HCT116 (cell line): ENCODE results near the gene SP140L.

Experiments used
- CEBPB ChIP-seq: IDR thresholded peaks from 2 replicates; pipeline ENCODE4 v1.6.1; 2012; ENCODE audit warnings: low read depth
- CTCF ChIP-seq, 3 experiments: fragments of 200-600 bp in 1 of 3; sonication (generic) in 1 of 3; IDR thresholded peaks in 2 of 3; conservative IDR thresholded peaks in 1 of 3; 2 replicates each; pipeline ENCODE4 v1.5.1; 2012 to 2017; ENCODE audit warnings: low read depth in 2 of 3, low read length in 2 of 3, antibody characterized with exemption in 1 of 3, borderline replicate concordance in 1 of 3, control low read depth in 1 of 3, mild to moderate bottlenecking in 1 of 3, mixed read lengths in 1 of 3, mixed run types in 1 of 3, moderate library complexity in 1 of 3; ENCODE audit not compliant: insufficient read depth in 1 of 3
- EGR1 ChIP-seq: IDR thresholded peaks from 2 replicates; pipeline ENCODE4 v1.6.1; 2012; ENCODE audit warnings: low read depth
- EZH2 ChIP-seq: fragments of 200-600 bp; sonication (generic); IDR thresholded peaks from 2 replicates; pipeline ENCODE4 v1.6.1; 2017; ENCODE audit warnings: antibody characterized with exemption, mixed run types
- POLR2A ChIP-seq: IDR thresholded peaks from 2 replicates; pipeline ENCODE4 v1.7.0; 2011; ENCODE audit warnings: borderline replicate concordance; ENCODE audit not compliant: insufficient read depth, insufficient read length; ENCODE audit errors: extremely low read depth
- TCF7L2 ChIP-seq: IDR thresholded peaks from 2 replicates; pipeline ENCODE4 v1.7.0; 2011; ENCODE audit warnings: borderline replicate concordance, inconsistent platforms; ENCODE audit not compliant: insufficient read depth, insufficient read length; ENCODE audit errors: extremely low read depth
- YY1 ChIP-seq: IDR thresholded peaks from 2 replicates; pipeline ENCODE4 v1.6.1; 2011; ENCODE audit warnings: low read length, low read depth, moderate library complexity, mild to moderate bottlenecking; ENCODE audit not compliant: insufficient replicate concordance; ENCODE audit errors: extremely low read depth
- ZNF274 ChIP-seq: fragments of 200-500 bp; sonication (Bioruptor generic); IDR thresholded peaks from 2 replicates; pipeline ENCODE4 v1.6.1; 2014; ENCODE audit warnings: mild to moderate bottlenecking, low read depth, low read length, inconsistent platforms

GRCh38 chr2:230383453-230383852 lies 56.5 kb downstream of the SP140L start:
- TF ChIP-seq POLR2A (no peak), CTCF (IDR thresholded peaks at IDR 0.05 in 2 of 3, conservative IDR thresholded peaks at IDR 0.05 in 1 of 3; ENCODE audit: borderline replicate concordance in 1 of 3, insufficient read depth in 1 of 3, low read depth in 2 of 3, low read length in 2 of 3) (no peak), ZNF274 (no peak), EZH2 (no peak), YY1 (no peak), TCF7L2 (no peak), CEBPB (no peak), EGR1 (no peak)
